Activated CD8-positive, alpha-beta memory T cell treated with anti-CD3 and anti-CD28 coated beads for 48 hours (primary cell): ENCODE results near the gene HOXB5.

Experiments
- DNase-seq, 3 experiments: peaks; one replicate each; pipeline ENCODE4 v3.0.0-alpha.2; 2020; ENCODE audit warnings: low read depth in 2 of 3, low spot score in 2 of 3

The HOXB5 gene

GRCh38 chr17:48616717-48617470 is 23.3 kb upstream of the HOXB5 start:
- no peak for DNase-seq

- DNase-seq = no peak
Measured at GRCh38 chr17:48615963-48616716, 22.6 kb upstream of the HOXB5 start.

- DNase-seq = no peak
Measured at GRCh38 chr17:48615047-48615962, 21.7 kb upstream of the HOXB5 start, which contains the start of gene HOXB8. Gene HOXB8, minus strand, starts transcription at chr17:48615292. Its CDS starts 588 bp downstream, at chr17:48614704.

GRCh38 chr17:48613862-48614694 is 20.5 kb upstream of the HOXB5 start:
- DNase-seq = no peak

- no peak for DNase-seq
Measured at GRCh38 chr17:48612854-48613691, 19.5 kb upstream of the HOXB5 start.

GRCh38 chr17:48612456-48612853 is 18.9 kb upstream of the HOXB5 start:
- DNase-seq = no peak

- no peak for DNase-seq
Measured at GRCh38 chr17:48611681-48612455, 18.3 kb upstream of the HOXB5 start.

- no peak for DNase-seq
Measured at GRCh38 chr17:48611213-48611612, 17.6 kb upstream of the HOXB5 start.

GRCh38 chr17:48610282-48611211 is 17.0 kb upstream of the HOXB5 start, which contains the start of gene HOXB7:
Gene HOXB7, minus strand, starts transcription at chr17:48611017. Its CDS starts 99 bp downstream, at chr17:48610918.
- peak in 2 of 3 experiments; percentile 45 to 51 for DNase-seq

- DNase-seq = no peak
Measured at GRCh38 chr17:48609759-48610281, 16.2 kb upstream of the HOXB5 start.

- DNase-seq = no peak
Measured at GRCh38 chr17:48609033-48609432, 15.5 kb upstream of the HOXB5 start.

- DNase-seq = no peak
Measured at GRCh38 chr17:48608494-48608834, 14.9 kb upstream of the HOXB5 start.

- no peak for DNase-seq
Measured at GRCh38 chr17:48606892-48607614, 13.5 kb upstream of the HOXB5 start.

- DNase-seq = no peak
Measured at GRCh38 chr17:48605991-48606891, 12.7 kb upstream of the HOXB5 start.

GRCh38 chr17:48605409-48605919 is 11.9 kb upstream of the HOXB5 start:
- no peak for DNase-seq
